Activated T-helper 1 cell treated with anti-CD3 and anti-CD28 coated beads, Interleukin-12 subunit alpha, Interleukin-12 subunit beta, Interleukin-2, Interleukin-4 antibody, amounts not matched to agents 30 ng/mL and 10 ng/mL and 1 ng/mL, durations not matched to agents 14 hours and 24 hours and 36 hours (primary cell): ENCODE results near the gene LCN15. TPM values are rescaled to one million over a fixed set of nuclear protein-coding genes. Genes with fewer than 3 reads are reported as not detected.
A peak's percentile ranks its signal among the peaks of the same experiment; 100 is the strongest.
"Not testable (repeated sequence)": the region's sequence is repeated elsewhere in the genome, so short reads cannot be mapped to it uniquely, and the experiment has no call there.

Source experiments
- DNase-seq: peaks from one replicate; pipeline ENCODE4 v3.0.0; 2021; ENCODE audit warnings: low spot score
- H3K27ac Mint-ChIP-seq: one replicate; pipeline ENCODE4 v1.8.0; 2021; ENCODE audit warnings: mild to moderate bottlenecking, mixed read lengths
- H3K27me3 Mint-ChIP-seq: one replicate; pipeline ENCODE4 v1.8.0; 2022; ENCODE audit warnings: mild to moderate bottlenecking, moderate library complexity, mixed read lengths; ENCODE audit not compliant: insufficient read depth
- H3K36me3 Mint-ChIP-seq: one replicate; pipeline ENCODE4 v1.8.0; 2021; ENCODE audit warnings: low read depth, mixed read lengths
- H3K4me1 Mint-ChIP-seq: one replicate; pipeline ENCODE4 v1.8.0; 2021; ENCODE audit warnings: low read depth, mixed read lengths
- H3K4me3 Mint-ChIP-seq: one replicate; pipeline ENCODE4 v1.8.0; 2021; ENCODE audit warnings: mild to moderate bottlenecking, moderate library complexity, mixed read lengths
- H3K9me3 Mint-ChIP-seq: one replicate; pipeline ENCODE4 v1.8.0; 2021; ENCODE audit warnings: mixed read lengths
- intact Hi-C: fragments of 100-400 bp; cut with micrococcal nuclease; formaldehyde crosslinking; loops from one replicate; pipeline ENCODE4 v1.15.1; 2024
- total RNA-seq: library from RNA; stranded (reverse); gene quantifications from 2 replicates; pipeline ENCODE4 v1.2.3, GENCODE V29; 2022

Gene LCN15
- total RNA-seq, 1 donor from 2014 or later = not detected

DNA sequence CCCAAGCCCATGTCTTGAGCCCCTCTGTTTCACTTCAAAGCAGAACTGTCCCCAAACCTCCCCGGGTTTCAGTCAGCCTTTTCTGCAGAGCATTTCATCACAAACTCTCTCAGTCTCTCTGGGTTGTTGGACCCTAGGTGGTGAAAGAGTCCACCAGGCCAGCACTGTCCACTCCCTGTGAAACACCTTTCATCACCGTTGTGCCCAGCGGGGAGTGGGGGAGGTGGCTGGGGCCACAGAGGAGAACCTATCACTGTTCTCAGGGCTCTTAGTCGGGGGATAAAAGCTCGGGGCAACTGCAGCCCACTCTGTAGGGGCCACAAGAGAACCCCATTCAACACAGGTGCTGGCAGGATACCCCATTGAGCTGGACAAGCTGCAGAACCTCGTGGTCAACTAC lies 38.0 kb upstream of the LCN15 start:
- H3K27me3 Mint-ChIP-seq = peaks cover 18% of the 10 kb centered on the region
- no peak for DNase-seq
- intact Hi-C loops = loop anchor here (10.0 kb wide), 2 partner anchors 558 to 652 kb away; partner anchors contain the start of genes NSMF and QSOX2
- H3K27ac Mint-ChIP-seq = no peak overlapping the region
- H3K4me3 Mint-ChIP-seq = no peak overlapping the region
- H3K4me1 Mint-ChIP-seq = peaks cover 10% of the 10 kb centered on the region
- H3K9me3 Mint-ChIP-seq = no peaks in the 10 kb centered on the region
- peaks cover 4% of the 10 kb centered on the region for H3K36me3 Mint-ChIP-seq

DNA sequence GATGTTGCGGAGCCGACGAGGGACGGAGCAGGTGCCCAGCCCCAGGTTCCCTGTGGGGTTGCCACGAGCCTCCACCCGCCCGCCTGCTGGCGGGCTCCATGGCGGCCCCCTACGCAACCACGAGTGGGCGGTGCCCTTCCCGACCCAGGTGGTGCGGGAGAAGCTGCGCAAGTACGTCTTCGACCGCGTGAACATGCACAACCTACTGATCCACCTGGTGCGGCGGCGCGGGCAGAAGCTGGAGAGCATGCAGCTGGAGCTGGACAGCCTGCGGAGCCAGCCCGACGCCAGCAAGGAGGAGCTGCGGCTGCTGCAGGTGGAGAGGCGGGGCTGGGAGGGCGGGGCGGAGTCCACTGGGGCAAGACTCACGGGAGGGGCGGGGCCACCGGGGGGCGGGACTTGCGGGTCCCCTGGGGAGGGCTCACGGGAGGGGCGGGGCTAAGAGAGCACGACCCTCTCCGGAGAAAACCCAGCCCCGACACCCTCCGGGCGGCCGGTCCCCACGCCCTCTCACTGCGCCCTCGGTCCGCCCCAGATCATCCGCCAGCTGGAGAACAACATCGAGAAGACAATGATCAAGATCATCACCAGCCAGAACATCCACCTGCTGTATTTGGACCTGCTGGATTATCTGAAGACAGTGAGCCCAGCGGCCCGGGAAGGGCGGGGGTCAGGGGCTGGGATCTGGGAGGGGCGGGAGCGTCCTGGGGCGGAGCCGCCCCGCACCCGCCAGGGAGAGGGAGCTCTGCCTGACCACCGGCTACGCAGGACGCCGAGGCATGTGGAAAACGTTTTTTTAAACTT lies 35.7 kb upstream of the LCN15 start:
- Mint-ChIP-seq H3K36me3 (peaks cover 4% of the 10 kb centered on the region), H3K9me3 (no peaks in the 10 kb centered on the region), H3K27ac (peak overlapping the region; percentile 29), H3K4me3 (peak overlapping the region; percentile 80), H3K4me1 (peaks cover 10% of the 10 kb centered on the region), H3K27me3 (peaks cover 23% of the 10 kb centered on the region)
- intact Hi-C loops = loop anchor here (1.0 to 10.0 kb wide), 4 partner anchors 9 to 655 kb away; partner anchors contain the start of genes NSMF, PAXX, QSOX2 and TMEM141
- DNase-seq = peak; percentile 61

DNA sequence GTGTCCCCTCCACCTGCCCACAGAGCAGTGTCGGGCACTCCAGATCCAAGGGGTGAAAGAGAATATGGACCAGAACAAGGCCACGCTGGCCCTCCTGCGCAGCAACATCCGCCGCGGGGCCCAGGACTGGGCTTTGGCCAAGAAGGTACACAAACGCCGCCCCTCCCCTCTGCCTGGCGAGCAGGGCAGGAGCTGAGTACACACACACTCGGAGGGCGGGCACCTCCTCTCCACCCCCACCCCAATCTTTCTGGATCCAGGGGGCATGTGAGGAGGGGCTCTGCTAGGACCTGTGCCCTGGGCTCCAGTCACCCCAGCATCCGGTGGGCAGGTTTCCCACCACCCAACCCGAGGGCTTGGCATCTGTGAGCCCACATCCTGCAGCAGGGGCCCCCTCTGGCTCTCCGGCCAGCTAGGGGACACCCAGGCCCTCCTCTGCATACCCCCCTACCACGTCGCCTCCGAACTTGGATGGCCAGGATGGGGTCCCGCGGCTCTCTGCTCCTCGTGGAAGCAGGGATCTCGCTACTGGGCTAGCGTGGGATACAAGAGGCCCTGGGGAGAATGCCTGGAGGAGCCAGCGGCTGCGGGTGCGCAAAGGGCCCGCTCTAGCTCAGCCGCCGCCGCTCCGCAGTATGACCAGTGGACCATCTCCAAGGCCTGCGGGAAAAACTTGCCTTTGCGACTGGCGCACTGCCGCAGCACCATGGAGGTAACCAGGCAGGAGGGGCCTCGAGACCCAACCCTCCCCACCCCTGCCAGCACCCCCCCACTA lies 34.9 kb upstream of the LCN15 start:
- Mint-ChIP-seq H3K27me3 (peaks cover 23% of the 10 kb centered on the region), H3K9me3 (no peaks in the 10 kb centered on the region), H3K36me3 (peaks cover 4% of the 10 kb centered on the region), H3K4me1 (peaks cover 10% of the 10 kb centered on the region), H3K4me3 (no peak overlapping the region), H3K27ac (no peak overlapping the region)
- intact Hi-C loops = no loop called here
- no peak for DNase-seq

DNA sequence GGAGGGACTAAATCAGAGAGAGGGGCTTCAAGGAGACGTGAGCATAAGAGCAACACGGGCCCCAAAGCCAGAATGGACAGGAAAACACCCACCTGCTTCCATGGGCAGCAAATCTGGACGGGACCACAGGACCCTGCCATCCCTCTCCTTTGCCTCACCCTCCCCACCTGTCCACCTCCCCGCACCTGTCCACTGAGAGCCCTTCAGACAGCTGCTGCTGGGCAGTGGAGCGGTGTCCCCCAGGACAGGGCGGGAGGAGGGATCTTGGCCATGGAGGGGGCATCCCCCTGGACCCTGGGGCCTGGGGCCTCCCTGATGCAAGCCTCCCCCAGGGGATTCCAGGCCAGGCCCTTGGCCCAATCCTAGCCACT lies 34.4 kb upstream of the LCN15 start:
- H3K4me1 Mint-ChIP-seq = peaks cover 10% of the 10 kb centered on the region
- DNase-seq = no peak
- intact Hi-C loops = no loop called here
- H3K36me3 Mint-ChIP-seq = no peaks in the 10 kb centered on the region
- H3K4me3 Mint-ChIP-seq = no peak overlapping the region
- peaks cover 21% of the 10 kb centered on the region for H3K27me3 Mint-ChIP-seq
- H3K9me3 Mint-ChIP-seq = no peaks in the 10 kb centered on the region
- H3K27ac Mint-ChIP-seq = no peak overlapping the region

DNA sequence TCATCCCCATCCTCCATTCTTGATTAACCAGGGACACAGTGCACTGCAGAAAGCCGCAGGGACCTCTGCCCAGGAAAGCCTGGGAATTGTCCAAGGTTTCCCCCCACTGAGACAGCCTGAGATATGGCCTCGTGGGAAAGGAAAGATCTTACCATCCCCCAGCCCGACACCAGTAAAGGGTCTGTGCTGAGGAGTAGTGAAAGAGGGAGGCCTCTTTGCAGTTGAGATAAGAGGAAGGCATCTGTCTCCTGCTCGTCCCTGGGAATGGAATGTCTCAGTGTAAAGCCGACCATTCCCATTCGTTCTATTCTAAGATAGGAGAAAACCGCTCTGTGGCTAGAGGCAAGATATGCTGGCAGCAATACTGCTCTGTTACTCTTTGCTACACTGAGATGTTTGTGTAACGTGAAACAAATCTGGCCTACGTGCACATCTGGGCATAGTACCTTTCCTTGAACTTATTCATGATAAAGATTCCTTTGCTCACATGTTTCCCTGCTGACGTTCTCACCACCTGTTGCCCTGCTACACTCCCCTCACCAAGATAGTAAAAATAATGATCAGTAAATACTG lies 32.5 kb upstream of the LCN15 start:
- H3K27me3 Mint-ChIP-seq = peaks cover 21% of the 10 kb centered on the region
- DNase-seq, H3K36me3 Mint-ChIP-seq, intact Hi-C loops, H3K9me3 Mint-ChIP-seq, H3K27ac Mint-ChIP-seq, H3K4me3 Mint-ChIP-seq: not testable (repeated sequence)
- peaks cover 22% of the 10 kb centered on the region for H3K4me1 Mint-ChIP-seq

DNA sequence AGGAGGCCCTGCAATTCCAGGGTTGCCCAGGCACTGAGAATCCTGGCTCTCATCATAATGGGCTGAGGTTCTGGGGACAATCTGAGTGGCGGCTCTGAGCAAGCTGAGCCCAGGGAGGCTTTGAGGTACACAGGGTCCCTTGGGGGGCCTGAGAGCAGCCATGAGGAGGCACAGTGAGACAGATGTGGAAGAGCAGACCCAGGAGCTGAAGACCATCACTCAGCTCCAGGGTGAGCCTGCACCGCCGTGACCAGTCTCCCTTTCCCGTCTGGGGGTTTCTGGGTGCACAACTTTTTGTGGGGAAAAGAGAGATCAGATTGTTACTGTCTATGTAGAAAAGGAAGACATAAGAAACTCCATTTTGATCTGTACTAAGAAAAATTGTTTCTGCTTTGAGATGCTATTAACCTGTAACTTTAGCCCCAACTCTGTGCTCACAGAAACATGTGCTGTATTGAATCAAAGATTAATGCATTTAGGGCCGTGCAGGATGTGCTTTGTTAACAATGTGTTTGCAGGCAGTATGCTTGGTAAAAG lies 32.0 kb upstream of the LCN15 start, which contains the start of gene CCDC183:
Gene CCDC183 (plus strand): TSS at position 101 of the 537 bp plus-strand sequence. CDS start 60 bp downstream, at position 161.
- no peaks in the 10 kb centered on the region for H3K9me3 Mint-ChIP-seq
- no peak within 1 kb of the TSS for H3K27ac Mint-ChIP-seq
- peaks cover 23% of the 10 kb centered on the region for H3K4me1 Mint-ChIP-seq
- no peak for DNase-seq
- H3K4me3 Mint-ChIP-seq = no peak within 1 kb of the TSS
- no peaks in the 10 kb centered on the region for H3K36me3 Mint-ChIP-seq
- peaks cover 19% of the 10 kb centered on the region for H3K27me3 Mint-ChIP-seq
- intact Hi-C loops = no loop called here

DNA sequence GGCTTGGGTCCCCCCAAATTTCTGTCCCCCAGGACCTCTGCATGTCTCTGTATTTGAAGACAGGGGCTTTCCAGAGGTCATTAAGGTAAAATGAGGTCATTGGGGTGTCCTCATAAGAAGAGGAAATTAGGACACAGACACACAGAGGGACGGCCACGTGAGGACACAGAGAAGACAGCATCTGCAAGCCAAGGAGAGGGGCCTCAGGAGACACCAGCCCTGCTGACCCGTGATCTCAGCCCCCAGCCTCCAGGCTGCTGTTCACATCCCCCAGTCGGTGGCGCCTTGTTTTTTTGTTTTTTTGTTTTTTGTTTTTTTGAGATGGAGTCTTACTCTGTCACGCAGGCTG lies 30.7 kb upstream of the LCN15 start:
- intact Hi-C loops = loop anchor here (5.0 kb wide), 2 partner anchors 248 to 757 kb away; partner anchors contain the start of genes MRPL41, NOTCH1 and PNPLA7
- H3K27me3 Mint-ChIP-seq = peaks cover 10% of the 10 kb centered on the region

DNA sequence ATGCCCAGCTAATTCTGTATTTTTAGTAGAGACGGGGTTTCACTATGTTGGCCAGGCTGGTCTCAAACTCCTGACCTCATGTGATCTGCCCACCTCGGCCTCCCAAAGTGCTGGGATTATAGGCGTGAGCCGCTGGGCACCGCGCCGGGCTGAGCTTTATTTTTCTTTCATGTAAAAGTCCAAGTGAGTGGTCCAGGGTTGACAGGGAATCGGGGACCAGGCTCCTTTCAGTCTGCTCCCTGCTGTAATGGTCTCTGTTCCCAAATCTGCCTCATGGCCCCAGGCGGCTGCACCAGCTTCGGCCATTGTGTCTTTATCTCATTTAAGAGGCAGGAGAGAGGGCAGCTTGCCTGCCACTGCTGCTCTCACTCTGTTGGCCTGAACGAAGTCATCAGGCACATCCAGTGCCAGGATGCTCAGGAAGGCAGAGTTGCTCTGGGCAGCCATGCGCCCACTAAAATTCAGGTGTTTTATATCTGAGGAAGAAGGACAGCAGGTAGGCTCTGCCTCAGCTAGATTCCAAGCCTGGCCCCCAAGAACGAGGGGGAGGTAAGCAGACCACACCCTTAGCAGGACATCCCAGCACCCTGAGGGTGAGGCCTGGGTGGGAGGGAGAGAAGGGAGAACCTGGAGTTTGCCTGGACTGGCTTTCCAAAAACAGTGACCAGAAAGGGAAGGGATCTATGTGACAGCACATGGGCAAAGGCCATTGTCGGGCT lies 30.1 kb upstream of the LCN15 start:
- Mint-ChIP-seq H3K36me3 (no peaks in the 10 kb centered on the region), H3K27ac (no peak overlapping the region), H3K27me3 (peaks cover 8% of the 10 kb centered on the region), H3K9me3 (no peaks in the 10 kb centered on the region), H3K4me1 (peaks cover 16% of the 10 kb centered on the region), H3K4me3 (no peak overlapping the region)
- no peak for DNase-seq
- intact Hi-C loops = loop anchor here (5.0 kb wide), 2 partner anchors 247 to 758 kb away; partner anchors contain the start of genes MRPL41, NOTCH1 and PNPLA7

More for the DNA sequence above, 30.7 kb upstream of the LCN15 start:
- no peak overlapping the region for H3K4me3 Mint-ChIP-seq
- H3K9me3 Mint-ChIP-seq = no peaks in the 10 kb centered on the region
- H3K4me1 Mint-ChIP-seq = peaks cover 16% of the 10 kb centered on the region
- no peak overlapping the region for H3K27ac Mint-ChIP-seq
- no peak for DNase-seq
- no peaks in the 10 kb centered on the region for H3K36me3 Mint-ChIP-seq

DNA sequence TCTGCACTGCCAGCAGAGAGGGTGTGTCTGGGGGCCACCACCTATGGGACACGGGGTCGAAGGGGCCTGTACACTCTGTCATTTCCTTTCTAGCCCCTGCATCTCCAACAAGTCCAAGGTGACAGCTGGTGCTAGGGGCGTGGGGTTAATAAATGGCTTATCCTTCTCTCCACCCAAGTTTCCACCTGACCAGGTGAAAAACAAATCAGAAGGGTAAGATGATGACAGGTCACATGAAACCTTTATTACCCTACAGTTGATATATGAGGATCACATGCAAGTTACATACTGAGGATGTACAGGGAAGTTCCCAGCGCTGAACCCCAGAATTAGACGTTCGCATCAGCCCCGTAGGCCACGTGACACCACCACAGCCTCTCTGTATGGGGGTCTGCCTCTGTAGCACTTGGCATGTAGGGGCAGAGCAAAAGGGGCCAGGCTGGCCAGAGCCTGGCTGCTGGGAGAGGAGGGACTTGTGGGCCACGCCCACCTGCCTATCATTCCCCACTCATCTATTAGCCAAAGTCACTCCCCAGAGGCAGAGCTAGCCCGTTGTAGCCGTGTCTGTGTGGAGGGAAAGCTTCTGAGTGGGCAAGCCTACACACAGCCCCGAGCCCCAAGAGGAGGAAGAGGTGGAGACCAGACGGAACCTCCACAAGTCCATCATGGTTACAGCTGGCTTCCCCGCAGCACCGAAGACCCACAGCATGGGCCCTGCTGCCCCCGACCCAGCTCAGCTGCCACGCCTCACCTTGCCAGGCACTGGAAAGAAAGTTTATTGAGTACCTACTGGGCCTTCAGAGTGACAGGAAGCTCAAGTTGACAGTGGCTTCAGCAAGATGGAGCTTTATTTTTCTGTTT lies 29.0 kb upstream of the LCN15 start:
- Mint-ChIP-seq H3K27ac (no peak overlapping the region), H3K36me3 (no peaks in the 10 kb centered on the region), H3K4me3 (peak overlapping the region; percentile 68), H3K27me3 (peaks cover 6% of the 10 kb centered on the region), H3K9me3 (no peaks in the 10 kb centered on the region), H3K4me1 (peaks cover 21% of the 10 kb centered on the region)
- DNase-seq = no peak
- intact Hi-C loops = loop anchor here (5.0 kb wide), 2 partner anchors 246 to 759 kb away; partner anchors contain the start of genes MRPL41, NOTCH1 and PNPLA7

DNA sequence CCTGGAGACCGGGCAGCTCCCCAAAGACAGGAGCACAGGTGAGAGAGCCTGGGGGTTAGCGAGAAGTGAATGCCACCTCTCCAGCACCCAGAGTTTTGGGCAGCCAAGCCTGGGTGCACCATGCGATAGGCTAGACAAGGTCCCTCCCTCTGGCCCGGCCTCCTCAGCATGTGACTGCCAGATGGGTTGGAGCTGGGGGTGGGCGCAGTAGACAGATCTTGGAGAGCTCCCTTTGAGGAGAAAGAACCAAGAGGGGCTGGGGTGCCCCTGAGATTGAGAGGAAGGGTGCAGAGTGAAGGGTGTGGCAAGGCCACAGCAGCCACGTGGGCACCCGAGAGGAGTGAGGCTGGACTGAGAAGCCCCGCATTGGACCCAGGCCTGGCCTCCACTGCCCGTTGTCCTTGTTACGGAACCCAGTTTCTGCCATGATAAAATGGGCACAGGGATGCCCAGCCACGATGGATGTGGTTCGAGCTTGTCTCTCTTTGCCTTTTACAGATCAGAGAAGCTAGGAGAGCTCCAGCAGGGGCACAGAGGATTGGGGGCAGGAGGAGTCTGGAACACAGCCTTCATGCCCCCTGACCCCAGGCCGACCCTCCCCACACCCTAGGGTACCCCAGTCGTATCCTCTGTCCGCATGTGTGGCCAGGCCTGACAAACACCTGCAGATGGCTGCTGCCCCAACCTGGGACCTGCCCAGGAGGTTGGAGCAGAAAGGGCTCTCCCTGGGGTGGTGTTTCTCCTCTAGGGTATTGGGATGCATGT lies 28.2 kb upstream of the LCN15 start:
- intact Hi-C loops = loop anchor here (5.0 kb wide), 2 partner anchors 245 to 760 kb away; partner anchors contain the start of genes MRPL41, NOTCH1 and PNPLA7

More for the DNA sequence above, 28.2 kb upstream of the LCN15 start:
- H3K4me3 Mint-ChIP-seq = peak overlapping the region; percentile 84
- H3K27ac Mint-ChIP-seq = peak overlapping the region; percentile 69
- no peak for DNase-seq
- peaks cover 29% of the 10 kb centered on the region for H3K4me1 Mint-ChIP-seq
- no peaks in the 10 kb centered on the region for H3K36me3 Mint-ChIP-seq
- no peaks in the 10 kb centered on the region for H3K9me3 Mint-ChIP-seq
- peaks cover 6% of the 10 kb centered on the region for H3K27me3 Mint-ChIP-seq
